Nephron (organoid): ENCODE results near the gene SPACA9.

Source experiments
- H3K27ac Mint-ChIP-seq, 3 experiments: 2 replicates each; pipeline ENCODE4 v1.8.0; 2020; ENCODE audit warnings: mixed read lengths in 3 of 3, mild to moderate bottlenecking in 2 of 3, moderate library complexity in 1 of 3
- H3K27me3 Mint-ChIP-seq: 2 replicates; pipeline ENCODE4 v1.8.0; 2021; ENCODE audit warnings: low read depth, mild to moderate bottlenecking, moderate library complexity, mixed read lengths
- H3K36me3 Mint-ChIP-seq: 2 replicates; pipeline ENCODE4 v1.8.0; 2020; ENCODE audit warnings: low read depth, mixed read lengths
- H3K4me1 Mint-ChIP-seq: 2 replicates; pipeline ENCODE4 v1.8.0; 2020; ENCODE audit warnings: mixed read lengths
- H3K4me3 Mint-ChIP-seq, 3 experiments: 2 replicates each; pipeline ENCODE4 v1.8.0; 2020; ENCODE audit warnings: mild to moderate bottlenecking in 3 of 3, mixed read lengths in 3 of 3, moderate library complexity in 2 of 3
- H3K9me3 Mint-ChIP-seq: 2 replicates; pipeline ENCODE4 v1.8.0; 2020; ENCODE audit warnings: mixed read lengths
- TF ChIP-seq, protein P1 (sequence below), 3 experiments: fragments of 200-600 bp; sonication (generic); IDR thresholded peaks; one replicate each; pipeline ENCODE4 v1.5.0; 2021; ENCODE audit warnings: antibody characterized with exemption in 3 of 3; ENCODE audit not compliant: unreplicated experiment in 3 of 3

SPACA9 gene

DNA sequence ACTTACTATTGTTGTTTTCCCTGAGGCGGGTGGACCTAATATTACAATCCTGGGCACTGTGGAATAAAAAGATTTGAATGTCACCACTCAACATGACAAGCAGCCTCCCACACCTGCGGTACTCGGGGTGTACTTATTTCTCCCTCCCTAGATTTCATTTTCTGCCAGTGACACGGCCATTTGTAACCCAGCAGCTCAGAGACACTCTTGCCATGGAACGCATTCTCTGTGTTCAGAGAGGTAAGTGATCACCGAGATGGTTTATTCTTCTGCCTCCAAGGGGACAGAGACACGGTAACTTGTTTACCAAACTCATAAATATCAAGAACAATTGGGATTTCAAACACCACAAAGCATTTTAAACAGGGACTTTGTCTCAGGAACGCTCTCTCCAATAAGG lies 11.8 kb upstream of the SPACA9 start:
- TF ChIP-seq, protein P1, sequence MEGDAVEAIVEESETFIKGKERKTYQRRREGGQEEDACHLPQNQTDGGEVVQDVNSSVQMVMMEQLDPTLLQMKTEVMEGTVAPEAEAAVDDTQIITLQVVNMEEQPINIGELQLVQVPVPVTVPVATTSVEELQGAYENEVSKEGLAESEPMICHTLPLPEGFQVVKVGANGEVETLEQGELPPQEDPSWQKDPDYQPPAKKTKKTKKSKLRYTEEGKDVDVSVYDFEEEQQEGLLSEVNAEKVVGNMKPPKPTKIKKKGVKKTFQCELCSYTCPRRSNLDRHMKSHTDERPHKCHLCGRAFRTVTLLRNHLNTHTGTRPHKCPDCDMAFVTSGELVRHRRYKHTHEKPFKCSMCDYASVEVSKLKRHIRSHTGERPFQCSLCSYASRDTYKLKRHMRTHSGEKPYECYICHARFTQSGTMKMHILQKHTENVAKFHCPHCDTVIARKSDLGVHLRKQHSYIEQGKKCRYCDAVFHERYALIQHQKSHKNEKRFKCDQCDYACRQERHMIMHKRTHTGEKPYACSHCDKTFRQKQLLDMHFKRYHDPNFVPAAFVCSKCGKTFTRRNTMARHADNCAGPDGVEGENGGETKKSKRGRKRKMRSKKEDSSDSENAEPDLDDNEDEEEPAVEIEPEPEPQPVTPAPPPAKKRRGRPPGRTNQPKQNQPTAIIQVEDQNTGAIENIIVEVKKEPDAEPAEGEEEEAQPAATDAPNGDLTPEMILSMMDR (IDR thresholded peaks at IDR 0.05; ENCODE audit: unreplicated experiment in 3 of 3): no peak
- Mint-ChIP-seq H3K27ac (no peak overlapping the region), H3K9me3 (no peaks in the 10 kb centered on the region), H3K4me3 (no peak overlapping the region), H3K4me1 (no peaks in the 10 kb centered on the region), H3K27me3 (peaks cover 7% of the 10 kb centered on the region), H3K36me3 (no peaks in the 10 kb centered on the region)

DNA sequence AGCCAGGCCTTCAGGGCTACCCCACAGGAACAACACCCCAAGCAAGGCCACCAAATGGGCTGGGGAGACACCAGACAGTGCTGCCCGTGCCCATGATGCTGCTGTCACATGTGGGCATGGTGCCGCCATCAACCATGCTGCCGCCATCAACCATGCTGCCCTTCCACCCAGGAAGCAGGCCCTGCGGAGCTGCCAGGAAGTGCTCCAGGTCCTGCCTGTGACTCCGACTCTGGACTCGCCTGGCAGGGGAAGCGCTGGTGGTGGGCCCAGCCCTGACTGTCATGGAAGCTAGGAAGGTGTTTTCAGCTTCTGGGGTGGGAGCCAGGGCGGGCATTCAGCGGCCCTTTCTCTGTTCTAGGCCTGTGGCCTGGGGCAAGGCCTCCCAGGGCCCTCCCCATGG lies 9.4 kb upstream of the SPACA9 start:
- no peaks in the 10 kb centered on the region for H3K36me3 Mint-ChIP-seq
- no peaks in the 10 kb centered on the region for H3K9me3 Mint-ChIP-seq
- H3K27ac Mint-ChIP-seq: no peak overlapping the region
- TF ChIP-seq, protein P1 (IDR thresholded peaks at IDR 0.05; ENCODE audit: unreplicated experiment in 3 of 3): no peak
- H3K4me1 Mint-ChIP-seq: no peaks in the 10 kb centered on the region
- peaks cover 2% of the 10 kb centered on the region for H3K27me3 Mint-ChIP-seq
- H3K4me3 Mint-ChIP-seq: no peak overlapping the region

DNA sequence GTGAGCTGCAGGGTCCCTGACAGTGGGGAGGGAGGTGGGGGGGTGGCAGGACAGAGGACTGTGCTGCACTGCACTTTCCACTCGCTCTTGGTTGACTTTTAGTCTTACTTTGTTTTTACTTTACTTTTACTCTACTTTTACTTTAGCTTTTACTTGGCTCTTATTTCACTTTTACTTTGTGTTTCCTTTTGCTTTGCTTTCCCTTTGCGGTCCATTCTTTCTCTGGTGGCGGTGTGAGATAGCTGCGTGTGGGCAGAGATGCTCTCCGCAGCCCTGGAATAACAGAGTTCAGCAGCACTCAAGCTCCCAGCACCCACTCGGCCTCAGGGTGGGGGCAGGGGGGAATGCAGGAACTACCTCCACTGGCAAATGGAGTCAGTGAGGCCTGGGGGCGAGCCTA lies 5.3 kb upstream of the SPACA9 start:
- no peaks in the 10 kb centered on the region for H3K36me3 Mint-ChIP-seq

DNA sequence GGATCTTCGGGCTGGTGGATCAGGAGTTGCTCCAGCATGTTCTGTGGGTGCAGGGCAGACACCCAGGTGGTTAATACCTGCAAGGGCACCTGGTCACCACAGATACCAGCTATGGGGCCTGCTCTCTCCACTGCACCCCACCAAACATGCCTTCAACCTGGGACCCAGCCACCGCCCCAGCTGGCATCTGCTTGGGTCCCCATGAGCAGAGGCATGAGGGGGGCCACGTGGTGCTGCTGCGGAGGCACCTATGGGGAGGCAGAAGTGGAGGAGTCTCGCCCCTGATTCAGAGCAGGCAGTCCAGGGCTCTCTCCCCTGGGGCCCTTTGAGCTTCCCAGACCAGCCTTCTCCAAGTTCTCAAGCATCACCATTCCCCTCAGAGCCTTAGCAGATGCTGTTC lies 3.5 kb upstream of the SPACA9 start:
- H3K27ac Mint-ChIP-seq: no peak overlapping the region
- TF ChIP-seq, protein P1 (IDR thresholded peaks at IDR 0.05; ENCODE audit: unreplicated experiment in 3 of 3): no peak
- H3K36me3 Mint-ChIP-seq: no peaks in the 10 kb centered on the region

More for the DNA sequence above, 5.3 kb upstream of the SPACA9 start:
- H3K27ac Mint-ChIP-seq: no peak overlapping the region
- TF ChIP-seq, protein P1 (IDR thresholded peaks at IDR 0.05; ENCODE audit: unreplicated experiment in 3 of 3): no peak
- H3K27me3 Mint-ChIP-seq: no peaks in the 10 kb centered on the region
- no peak overlapping the region for H3K4me3 Mint-ChIP-seq
- no peaks in the 10 kb centered on the region for H3K9me3 Mint-ChIP-seq
- H3K4me1 Mint-ChIP-seq: no peaks in the 10 kb centered on the region

DNA sequence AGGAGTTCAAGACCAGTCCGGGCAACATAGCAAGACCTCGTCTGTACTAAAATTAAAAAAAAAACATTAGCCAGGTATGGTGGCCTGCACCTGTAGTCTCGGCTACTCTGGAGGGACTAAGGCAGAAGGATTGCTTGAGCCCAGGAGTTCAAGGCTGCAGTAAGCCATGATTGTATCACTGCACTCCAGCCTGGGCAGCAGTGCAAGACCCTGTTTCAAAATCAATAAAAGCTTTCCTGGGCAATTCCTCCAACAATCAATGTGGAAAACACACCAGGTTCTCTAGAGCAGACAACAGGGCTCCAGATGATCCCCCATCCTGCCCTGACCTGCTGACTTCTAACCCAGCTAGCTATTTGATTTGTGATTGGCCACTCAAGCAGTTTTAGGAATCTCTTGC lies 1.8 kb upstream of the SPACA9 start:
- Mint-ChIP-seq H3K4me1 (no peaks in the 10 kb centered on the region), H3K27me3 (no peaks in the 10 kb centered on the region), H3K9me3 (no peaks in the 10 kb centered on the region), H3K27ac (no peak overlapping the region), H3K4me3 (peak overlapping the region; percentile 80 to 86 (median 82)), H3K36me3 (no peaks in the 10 kb centered on the region)
- TF ChIP-seq, protein P1 (IDR thresholded peaks at IDR 0.05; ENCODE audit: unreplicated experiment in 3 of 3): no peak

More for the DNA sequence above, 3.5 kb upstream of the SPACA9 start:
- Mint-ChIP-seq H3K9me3 (no peaks in the 10 kb centered on the region), H3K4me1 (no peaks in the 10 kb centered on the region), H3K4me3 (peak overlapping the region in 1 of 3 experiments; percentile 82), H3K27me3 (no peaks in the 10 kb centered on the region)

DNA sequence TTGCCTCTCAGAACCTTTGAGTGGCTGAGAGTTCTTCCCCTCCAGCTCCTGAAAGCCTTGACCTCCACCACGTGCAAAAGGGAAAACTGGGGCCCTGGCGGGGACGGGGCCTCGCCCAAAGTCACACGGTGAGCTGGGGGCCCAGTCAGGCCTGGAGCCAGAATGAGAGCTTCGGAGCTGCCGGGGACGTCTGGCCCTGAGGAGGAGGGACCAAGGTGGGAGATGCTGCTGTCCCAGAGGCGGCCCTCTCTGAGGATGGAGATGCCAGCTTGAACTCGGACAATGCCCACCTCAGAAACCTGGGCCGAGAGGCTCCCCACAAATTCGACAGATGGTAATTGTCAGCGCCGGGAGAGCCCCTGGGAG lies 1.3 kb upstream of the SPACA9 start:
- peak overlapping the region; percentile 80 to 86 (median 82) for H3K4me3 Mint-ChIP-seq
- H3K27ac Mint-ChIP-seq: no peak overlapping the region
- no peaks in the 10 kb centered on the region for H3K4me1 Mint-ChIP-seq
- no peaks in the 10 kb centered on the region for H3K36me3 Mint-ChIP-seq
- TF ChIP-seq, protein P1 (IDR thresholded peaks at IDR 0.05; ENCODE audit: unreplicated experiment in 3 of 3): no peak
- H3K27me3 Mint-ChIP-seq: no peaks in the 10 kb centered on the region
- no peaks in the 10 kb centered on the region for H3K9me3 Mint-ChIP-seq
